Karpas-422 (cell line): ENCODE measurements around the gene CBX1. TPM values are rescaled to one million over a fixed set of nuclear protein-coding genes. Genes with fewer than 3 reads are reported as not detected.

Source experiments
- DNase-seq: peaks from one replicate; pipeline ENCODE4 v3.0.0-alpha.2; 2015
- H2AFZ ChIP-seq: fragments of 200-600 bp; sonication (generic); 2 replicates; pipeline ENCODE4 v1.6.1; 2014; ENCODE audit warnings: antibody characterized with exemption, low read length, mixed read lengths
- H3K27ac ChIP-seq: fragments of 200-600 bp; sonication (generic); 2 replicates; pipeline ENCODE4 v1.5.1; 2014; ENCODE audit warnings: mild to moderate bottlenecking, low read length, moderate library complexity
- H3K27me3 ChIP-seq: fragments of 200-600 bp; sonication (generic); 2 replicates; pipeline ENCODE4 v1.6.1; 2014; ENCODE audit warnings: low read length, mixed read lengths
- H3K36me3 ChIP-seq: fragments of 200-600 bp; sonication (generic); 2 replicates; pipeline ENCODE4 v1.6.1; 2014; ENCODE audit warnings: low read length, mixed read lengths; ENCODE audit not compliant: insufficient read depth
- H3K4me1 ChIP-seq: fragments of 200-600 bp; sonication (generic); 2 replicates; pipeline ENCODE4 v1.6.1; 2014; ENCODE audit warnings: mild to moderate bottlenecking, low read length, mixed read lengths
- H3K4me2 ChIP-seq: fragments of 200-600 bp; sonication (generic); 2 replicates; pipeline ENCODE4 v1.6.1; 2014; ENCODE audit warnings: low read length, low read depth, mild to moderate bottlenecking; ENCODE audit not compliant: poor library complexity, severe bottlenecking
- H3K4me3 ChIP-seq: fragments of 200-600 bp; sonication (generic); 2 replicates; pipeline ENCODE4 v1.5.1; 2014; ENCODE audit warnings: mild to moderate bottlenecking, antibody characterized with exemption, low read length, mixed read lengths
- H3K79me2 ChIP-seq: fragments of 200-600 bp; sonication (generic); 2 replicates; pipeline ENCODE4 v1.6.1; 2014; ENCODE audit warnings: mild to moderate bottlenecking, low read length, mixed read lengths
- H3K9ac ChIP-seq: fragments of 200-600 bp; sonication (generic); 2 replicates; pipeline ENCODE4 v1.6.0; 2014; ENCODE audit warnings: low read length
- H3K9me2 ChIP-seq: fragments of 200-600 bp; sonication (generic), shearing (Covaris generic); replicated peaks from 2 replicates; pipeline ENCODE4 v1.6.0; 2014; ENCODE audit warnings: mild to moderate bottlenecking, low read length, moderate library complexity; ENCODE audit not compliant: insufficient read depth
- H3K9me3 ChIP-seq: fragments of 300-700, 200-600 bp; sonication (generic); 2 replicates; pipeline ENCODE4 v1.6.1; 2014; ENCODE audit warnings: low read length, mixed read lengths
- H4K20me1 ChIP-seq: fragments of 200-600 bp; sonication (generic); 2 replicates; pipeline ENCODE4 v1.6.1; 2014; ENCODE audit warnings: mild to moderate bottlenecking, antibody characterized with exemption, low read length, low read depth; ENCODE audit not compliant: insufficient read depth
- total RNA-seq: library from RNA; depleted of rRNA; stranded (reverse); fragments of >200 nt; shearing (Covaris generic); gene quantifications from 2 replicates; pipeline ENCODE4 v1.2.3, GENCODE V29; 2014; ENCODE audit warnings: low replicate concordance

CBX1 gene
- total RNA-seq, 1 experiment from 2014 or later: 32.5 TPM

- no peaks in the 10 kb centered on the region for H3K27me3 ChIP-seq
- H3K9ac ChIP-seq: no peak overlapping the region
- no peak overlapping the region for H2AFZ ChIP-seq
- no peak for DNase-seq
- H3K4me3 ChIP-seq: no peak overlapping the region
- no peaks in the 10 kb centered on the region for H3K36me3 ChIP-seq
- H3K9me2 ChIP-seq: no peaks in the 10 kb centered on the region
- H4K20me1 ChIP-seq: no peaks in the 10 kb centered on the region
- H3K4me2 ChIP-seq: no peak overlapping the region
- H3K79me2 ChIP-seq: no peaks in the 10 kb centered on the region
- H3K27ac ChIP-seq: no peak overlapping the region
- H3K4me1 ChIP-seq: peaks cover 33% of the 10 kb centered on the region
- H3K9me3 ChIP-seq: no peaks in the 10 kb centered on the region
These were observed 73.8 kb downstream of the CBX1 start for GRCh38 chr17:48027322-48027981.

DNA sequence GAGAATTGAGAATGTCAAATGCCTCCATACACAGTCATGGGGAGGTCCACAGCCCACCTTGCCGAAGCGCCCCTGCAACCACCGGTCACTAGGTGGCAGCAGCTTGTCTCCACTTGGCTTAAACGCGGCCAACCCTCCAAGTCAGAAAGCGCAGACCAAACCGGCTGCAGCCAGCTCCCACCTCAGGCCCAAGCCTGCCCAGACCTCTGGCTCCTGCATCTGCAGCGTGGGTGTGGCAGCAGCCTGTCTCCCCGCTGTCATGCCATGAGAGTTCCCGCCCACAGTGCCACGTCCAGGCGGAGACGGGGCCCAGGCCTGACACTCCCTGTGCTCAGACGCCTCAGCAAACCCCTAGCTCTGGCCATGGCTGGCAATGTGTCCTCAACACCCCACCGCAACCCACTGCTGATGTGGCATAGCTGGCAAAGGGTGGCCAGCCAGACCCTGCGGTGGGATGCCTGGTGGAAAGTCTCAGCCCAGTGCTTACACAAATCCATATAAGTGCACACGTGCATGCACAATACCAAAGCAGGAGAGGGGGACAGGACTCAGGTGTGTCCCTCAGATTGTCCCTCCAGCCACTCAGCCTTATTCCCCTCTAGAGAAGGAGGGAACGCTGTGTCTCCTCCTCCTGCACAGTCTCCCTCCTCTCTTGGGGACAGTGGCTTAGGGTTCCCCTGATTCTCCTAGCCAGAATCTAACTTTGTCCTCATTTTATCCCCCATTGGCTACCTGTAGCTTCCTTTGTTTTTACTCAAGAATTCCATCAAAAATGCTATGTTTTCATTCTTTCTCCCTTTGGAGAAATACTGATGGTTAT is 74.6 kb downstream of the CBX1 start:
- no peak overlapping the region for H2AFZ ChIP-seq
- H3K79me2 ChIP-seq: no peaks in the 10 kb centered on the region
- H3K9me3 ChIP-seq: no peaks in the 10 kb centered on the region
- H3K36me3 ChIP-seq: no peaks in the 10 kb centered on the region
- H3K4me3 ChIP-seq: no peak overlapping the region
- H3K27ac ChIP-seq: no peak overlapping the region
- H3K4me2 ChIP-seq: no peak overlapping the region
- H3K27me3 ChIP-seq: no peaks in the 10 kb centered on the region
- no peaks in the 10 kb centered on the region for H3K9me2 ChIP-seq
- peaks cover 33% of the 10 kb centered on the region for H3K4me1 ChIP-seq
- peak; percentile 94 for DNase-seq
- H4K20me1 ChIP-seq: no peaks in the 10 kb centered on the region
- 0 out of 2 replicates have a peak overlapping the region, but pooled peaks have one; percentile 9 for H3K9ac ChIP-seq

GRCh38 chr17:48025904-48026501 is 75.3 kb downstream of the CBX1 start:
- H3K36me3 ChIP-seq: no peaks in the 10 kb centered on the region
- no peak overlapping the region for H2AFZ ChIP-seq
- H3K9me2 ChIP-seq: no peaks in the 10 kb centered on the region
- peak overlapping the region; percentile 57 for H3K9ac ChIP-seq
- DNase-seq: no peak
- H3K27ac ChIP-seq: no peak overlapping the region
- peak overlapping the region; percentile 67 for H3K4me3 ChIP-seq
- peaks cover 33% of the 10 kb centered on the region for H3K4me1 ChIP-seq
- no peaks in the 10 kb centered on the region for H4K20me1 ChIP-seq
- H3K27me3 ChIP-seq: no peaks in the 10 kb centered on the region
- H3K79me2 ChIP-seq: no peaks in the 10 kb centered on the region
- H3K4me2 ChIP-seq: peak overlapping the region; percentile 73
- no peaks in the 10 kb centered on the region for H3K9me3 ChIP-seq

- Histone ChIP-seq H3K79me2 (no peaks in the 10 kb centered on the region), H3K4me1 (peaks cover 33% of the 10 kb centered on the region), H3K27ac (no peak overlapping the region), H3K36me3 (no peaks in the 10 kb centered on the region), H3K9me2 (no peaks in the 10 kb centered on the region), H4K20me1 (no peaks in the 10 kb centered on the region), H3K4me3 (peak overlapping the region; percentile 67), H2AFZ (peak overlapping the region; percentile 79; the same call in 1 of the 2 replicates), H3K9ac (peak overlapping the region; percentile 72), H3K4me2 (peak overlapping the region; percentile 74), H3K9me3 (no peaks in the 10 kb centered on the region), H3K27me3 (no peaks in the 10 kb centered on the region)
- peak; percentile 98 for DNase-seq
These were observed 76.0 kb downstream of the CBX1 start for GRCh38 chr17:48025040-48025903.

DNA sequence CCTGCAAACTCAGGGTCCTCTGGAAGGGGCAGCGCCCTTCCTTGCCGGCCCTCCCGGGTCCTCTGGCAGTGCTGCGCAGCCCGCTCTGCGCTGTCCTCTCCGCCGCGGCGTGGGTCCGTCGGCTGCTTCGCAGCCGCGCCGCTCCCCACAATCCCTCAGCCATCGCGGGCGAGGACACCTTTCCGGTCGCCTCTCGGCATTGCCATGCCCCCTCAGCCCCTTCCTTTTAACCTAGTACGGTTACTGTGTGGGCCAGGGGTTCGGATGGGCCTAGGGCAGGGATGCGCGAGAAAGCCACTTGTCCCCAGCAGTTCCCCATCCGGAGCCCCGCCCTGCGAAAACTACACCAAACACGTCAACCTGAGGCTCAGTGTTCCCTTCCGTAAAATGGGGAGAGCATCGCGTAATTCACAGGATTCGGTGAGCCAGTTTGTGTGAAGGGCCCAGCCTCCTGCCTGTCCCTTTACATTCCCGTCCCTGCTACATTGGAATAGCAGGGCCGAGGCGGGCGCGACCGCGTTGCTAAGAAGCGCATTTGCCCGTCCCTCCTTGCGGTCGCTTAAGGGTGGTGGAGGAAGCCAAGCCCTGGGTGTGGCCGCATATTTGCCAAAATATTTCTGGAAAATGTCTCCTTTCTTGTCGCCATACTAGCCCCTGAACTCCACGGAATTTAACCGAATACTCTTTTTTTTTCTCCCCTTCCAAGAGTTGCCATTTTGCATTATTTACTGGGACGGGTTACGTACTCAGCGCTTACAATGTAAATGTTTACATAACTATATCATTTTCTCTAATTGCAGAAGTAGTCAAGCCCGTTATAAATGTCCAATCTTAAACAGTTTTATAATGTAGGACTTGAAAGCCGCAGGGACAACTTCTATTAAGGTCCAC is 76.9 kb downstream of the CBX1 start:
- H2AFZ ChIP-seq: peak overlapping the region; percentile 57; the same call in 1 of the 2 replicates
- H3K27me3 ChIP-seq: no peaks in the 10 kb centered on the region
- H3K27ac ChIP-seq: no peak overlapping the region
- peak overlapping the region; percentile 74 for H3K4me2 ChIP-seq
- H3K9ac ChIP-seq: peak overlapping the region; percentile 72
- DNase-seq: peak; percentile 78
- H3K79me2 ChIP-seq: no peaks in the 10 kb centered on the region
- H3K4me3 ChIP-seq: peak overlapping the region; percentile 62
- peaks cover 33% of the 10 kb centered on the region for H3K4me1 ChIP-seq
- H3K36me3 ChIP-seq: no peaks in the 10 kb centered on the region
- no peaks in the 10 kb centered on the region for H3K9me3 ChIP-seq
- no peaks in the 10 kb centered on the region for H3K9me2 ChIP-seq
- H4K20me1 ChIP-seq: no peaks in the 10 kb centered on the region

DNA sequence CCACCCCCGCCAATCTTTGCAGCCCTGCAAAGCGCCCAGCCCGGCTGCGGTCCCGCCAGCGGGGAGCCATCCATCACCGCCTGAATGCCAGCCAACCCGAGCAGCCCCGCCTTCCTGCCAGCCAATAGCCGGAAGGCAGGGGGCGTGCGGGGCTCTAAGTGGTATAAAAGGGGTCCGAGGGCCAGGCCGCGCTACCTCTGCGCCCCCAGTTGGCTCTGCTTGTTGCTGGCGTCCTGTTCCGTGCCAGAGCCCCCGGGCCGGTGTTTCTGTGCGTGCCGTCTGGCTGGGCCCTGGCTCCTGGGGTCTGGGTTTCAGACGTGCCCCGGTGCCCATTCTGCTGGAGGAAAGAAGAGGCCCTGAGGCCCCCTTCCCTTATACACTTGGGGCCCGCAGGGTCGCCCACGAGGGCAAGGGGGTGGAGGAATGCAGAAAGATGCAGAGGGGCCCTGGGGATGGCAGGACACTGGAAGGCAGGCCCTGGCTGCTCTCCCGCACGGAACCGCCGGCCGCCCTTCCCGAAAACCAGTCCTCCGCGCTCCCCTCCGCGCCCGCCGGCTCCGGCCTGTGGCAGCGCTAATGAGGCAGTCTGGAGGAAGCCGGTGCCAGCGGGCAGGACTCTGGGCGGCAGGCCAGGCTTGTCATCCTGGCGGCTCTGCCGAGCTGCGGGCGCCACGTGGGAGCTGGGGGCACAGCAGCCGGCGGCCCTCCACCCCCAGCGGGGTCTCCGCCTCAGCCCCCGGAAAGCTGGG is 77.7 kb downstream of the CBX1 start:
- no peaks in the 10 kb centered on the region for H3K36me3 ChIP-seq
- no peaks in the 10 kb centered on the region for H3K9me2 ChIP-seq
- H4K20me1 ChIP-seq: no peaks in the 10 kb centered on the region
- peak overlapping the region; percentile 74 for H3K4me2 ChIP-seq
- H3K9me3 ChIP-seq: no peaks in the 10 kb centered on the region
- H2AFZ ChIP-seq: peak overlapping the region; percentile 57
- peak overlapping the region; percentile 72 for H3K9ac ChIP-seq
- peaks cover 33% of the 10 kb centered on the region for H3K4me1 ChIP-seq
- peak; percentile 95 for DNase-seq
- no peaks in the 10 kb centered on the region for H3K27me3 ChIP-seq
- peak overlapping the region; percentile 62 for H3K4me3 ChIP-seq
- no peak overlapping the region for H3K27ac ChIP-seq
- no peaks in the 10 kb centered on the region for H3K79me2 ChIP-seq

GRCh38 chr17:48022901-48023300 is 78.4 kb downstream of the CBX1 start:
- Histone ChIP-seq H3K27ac (no peak overlapping the region), H3K9me2 (no peaks in the 10 kb centered on the region), H3K4me2 (peak overlapping the region; percentile 74), H3K9ac (no peak overlapping the region), H3K9me3 (no peaks in the 10 kb centered on the region), H3K79me2 (no peaks in the 10 kb centered on the region), H3K4me1 (peaks cover 40% of the 10 kb centered on the region), H4K20me1 (no peaks in the 10 kb centered on the region), H3K4me3 (no peak overlapping the region), H2AFZ (no peak overlapping the region), H3K27me3 (no peaks in the 10 kb centered on the region), H3K36me3 (no peaks in the 10 kb centered on the region)
- no peak for DNase-seq
